T-helper 1 cell treated with Interleukin-12 subunit alpha and Interleukin-12 subunit beta and Interleukin-4 antibody, amounts not matched to agents 30 μg/mL and 1 μg/mL, for 36 hours (primary cell): Measurements from ENCODE around the gene LYZL2.
"Not testable (repeated sequence)": the region's sequence is repeated elsewhere in the genome, so short reads cannot be mapped to it uniquely, and the experiment has no call there.

Experiments used
- H3K27ac Mint-ChIP-seq: one replicate; pipeline ENCODE4 v1.8.0; 2021; ENCODE audit warnings: mild to moderate bottlenecking, mixed read lengths
- H3K27me3 Mint-ChIP-seq: one replicate; pipeline ENCODE4 v1.8.0; 2021; ENCODE audit warnings: low read depth, mixed read lengths
- H3K36me3 Mint-ChIP-seq: one replicate; pipeline ENCODE4 v1.8.0; 2021; ENCODE audit warnings: low read depth, mixed read lengths
- H3K4me1 Mint-ChIP-seq: one replicate; pipeline ENCODE4 v1.8.0; 2021; ENCODE audit warnings: low read depth, mixed read lengths
- H3K4me3 Mint-ChIP-seq: one replicate; pipeline ENCODE4 v1.8.0; 2021; ENCODE audit warnings: mild to moderate bottlenecking, moderate library complexity, mixed read lengths
- H3K9me3 Mint-ChIP-seq: one replicate; pipeline ENCODE4 v1.8.0; 2021; ENCODE audit warnings: mixed read lengths

The LYZL2 gene

DNA sequence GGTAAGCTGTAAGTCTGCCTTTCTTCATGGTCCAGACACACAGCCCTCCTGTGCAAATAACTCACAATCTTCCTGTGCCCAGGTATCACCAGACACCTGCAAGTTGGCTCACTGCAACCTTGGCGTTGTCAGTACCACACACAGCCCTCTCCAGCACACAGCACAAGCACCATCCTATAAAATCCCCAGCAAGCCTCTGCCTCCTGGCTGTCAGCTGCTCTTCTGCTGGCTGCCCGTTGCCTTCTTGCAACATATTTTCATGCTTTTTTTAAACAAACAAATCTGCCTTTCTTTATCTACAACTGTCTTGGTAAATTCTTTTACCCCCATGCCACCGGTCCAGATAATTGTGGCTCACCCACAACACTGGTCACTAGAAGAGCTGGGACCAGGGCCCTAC is 36.8 kb downstream of the LYZL2 start:
- H3K4me3 Mint-ChIP-seq, H3K27ac Mint-ChIP-seq, H3K36me3 Mint-ChIP-seq, H3K4me1 Mint-ChIP-seq, H3K9me3 Mint-ChIP-seq: not testable (repeated sequence)
- H3K27me3 Mint-ChIP-seq: peaks cover 11% of the 10 kb centered on the region

GRCh38 chr10:30591249-30591670 is 38.3 kb downstream of the LYZL2 start:
- no peaks in the 10 kb centered on the region for H3K9me3 Mint-ChIP-seq
- no peaks in the 10 kb centered on the region for H3K36me3 Mint-ChIP-seq
- H3K27me3 Mint-ChIP-seq: peaks cover 18% of the 10 kb centered on the region
- no peak overlapping the region for H3K4me3 Mint-ChIP-seq
- H3K27ac Mint-ChIP-seq: no peak overlapping the region
- peaks cover 6% of the 10 kb centered on the region for H3K4me1 Mint-ChIP-seq

GRCh38 chr10:30589441-30589840 is 40.1 kb downstream of the LYZL2 start:
- H3K4me3 Mint-ChIP-seq: no peak overlapping the region
- peaks cover 6% of the 10 kb centered on the region for H3K4me1 Mint-ChIP-seq
- H3K27me3 Mint-ChIP-seq: peaks cover 17% of the 10 kb centered on the region
- H3K9me3 Mint-ChIP-seq: no peaks in the 10 kb centered on the region
- no peaks in the 10 kb centered on the region for H3K36me3 Mint-ChIP-seq
- H3K27ac Mint-ChIP-seq: no peak overlapping the region

GRCh38 chr10:30587522-30588031 is 42.0 kb downstream of the LYZL2 start:
- H3K36me3 Mint-ChIP-seq: no peaks in the 10 kb centered on the region
- no peak overlapping the region for H3K27ac Mint-ChIP-seq
- H3K9me3 Mint-ChIP-seq: no peaks in the 10 kb centered on the region
- H3K27me3 Mint-ChIP-seq: peaks cover 7% of the 10 kb centered on the region
- no peak overlapping the region for H3K4me3 Mint-ChIP-seq
- H3K4me1 Mint-ChIP-seq: peaks cover 12% of the 10 kb centered on the region

GRCh38 chr10:30586828-30587227 is 42.7 kb downstream of the LYZL2 start:
- Mint-ChIP-seq H3K4me3 (no peak overlapping the region), H3K9me3 (no peaks in the 10 kb centered on the region), H3K36me3 (no peaks in the 10 kb centered on the region), H3K27ac (no peak overlapping the region), H3K27me3 (peaks cover 7% of the 10 kb centered on the region), H3K4me1 (peaks cover 15% of the 10 kb centered on the region)

GRCh38 chr10:30583778-30584415 is 45.7 kb downstream of the LYZL2 start:
- no peaks in the 10 kb centered on the region for H3K9me3 Mint-ChIP-seq
- peaks cover 23% of the 10 kb centered on the region for H3K27me3 Mint-ChIP-seq
- peak overlapping the region; percentile 71 for H3K4me3 Mint-ChIP-seq
- peaks cover 12% of the 10 kb centered on the region for H3K4me1 Mint-ChIP-seq
- no peak overlapping the region for H3K27ac Mint-ChIP-seq
- no peaks in the 10 kb centered on the region for H3K36me3 Mint-ChIP-seq

GRCh38 chr10:30581779-30582380 is 47.7 kb downstream of the LYZL2 start:
- Mint-ChIP-seq H3K9me3 (no peaks in the 10 kb centered on the region), H3K27ac (no peak overlapping the region), H3K4me3 (no peak overlapping the region), H3K27me3 (peaks cover 18% of the 10 kb centered on the region), H3K4me1 (peaks cover 9% of the 10 kb centered on the region), H3K36me3 (no peaks in the 10 kb centered on the region)

- no peak overlapping the region for H3K4me3 Mint-ChIP-seq
- H3K36me3 Mint-ChIP-seq: no peaks in the 10 kb centered on the region
Observed at GRCh38 chr10:30580676-30581075, 48.9 kb downstream of the LYZL2 start.

DNA sequence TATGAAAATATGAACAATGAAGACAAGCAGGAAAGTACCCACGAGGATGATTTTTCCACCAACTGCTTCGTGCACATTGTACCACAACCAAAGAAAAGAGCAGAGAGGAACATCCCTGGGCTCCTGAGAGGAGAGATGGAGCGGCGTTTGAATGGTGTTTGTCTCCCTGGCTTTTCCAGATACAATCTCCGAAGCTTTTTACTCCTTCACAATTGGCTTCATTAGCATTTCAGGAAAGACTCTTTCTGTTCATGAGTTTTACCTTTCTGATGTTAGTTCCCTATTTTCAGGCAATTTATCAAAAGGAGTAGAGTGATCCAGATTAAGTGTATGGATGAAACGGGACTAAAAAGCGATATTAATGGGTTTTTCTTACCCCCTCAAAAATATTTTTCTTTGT is 49.3 kb downstream of the LYZL2 start:
- Mint-ChIP-seq H3K9me3 (no peaks in the 10 kb centered on the region), H3K27ac (no peak overlapping the region), H3K4me3 (no peak overlapping the region), H3K4me1 (peaks cover 9% of the 10 kb centered on the region), H3K36me3 (no peaks in the 10 kb centered on the region), H3K27me3 (peaks cover 20% of the 10 kb centered on the region)

More at GRCh38 chr10:30580676-30581075, 48.9 kb downstream of the LYZL2 start:
- Mint-ChIP-seq H3K27me3 (peaks cover 20% of the 10 kb centered on the region), H3K4me1 (peaks cover 9% of the 10 kb centered on the region), H3K27ac (no peak overlapping the region), H3K9me3 (no peaks in the 10 kb centered on the region)

DNA sequence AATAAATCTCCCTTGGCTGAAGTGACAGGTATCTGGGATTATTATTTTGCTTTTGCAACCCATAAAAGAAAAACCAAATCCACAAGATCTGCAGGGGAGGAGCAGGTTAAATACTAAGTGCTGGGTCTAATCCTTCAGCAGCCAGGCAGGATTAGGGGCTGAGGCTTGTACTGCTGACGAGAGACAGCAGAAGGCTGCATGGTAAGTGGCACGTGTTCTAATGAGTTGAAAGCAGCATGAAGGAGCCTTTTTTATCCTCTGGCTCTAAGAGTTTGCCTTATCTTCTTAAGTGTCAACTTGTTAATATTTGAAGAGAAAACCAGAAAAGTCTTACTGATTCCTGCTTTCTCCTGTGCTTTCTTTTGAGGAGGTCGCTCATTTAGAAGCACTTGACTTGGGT is 50.0 kb downstream of the LYZL2 start:
- Mint-ChIP-seq H3K27me3 (peaks cover 20% of the 10 kb centered on the region), H3K36me3 (no peaks in the 10 kb centered on the region), H3K27ac (no peak overlapping the region), H3K9me3 (no peaks in the 10 kb centered on the region), H3K4me3 (no peak overlapping the region), H3K4me1 (peaks cover 9% of the 10 kb centered on the region)

DNA sequence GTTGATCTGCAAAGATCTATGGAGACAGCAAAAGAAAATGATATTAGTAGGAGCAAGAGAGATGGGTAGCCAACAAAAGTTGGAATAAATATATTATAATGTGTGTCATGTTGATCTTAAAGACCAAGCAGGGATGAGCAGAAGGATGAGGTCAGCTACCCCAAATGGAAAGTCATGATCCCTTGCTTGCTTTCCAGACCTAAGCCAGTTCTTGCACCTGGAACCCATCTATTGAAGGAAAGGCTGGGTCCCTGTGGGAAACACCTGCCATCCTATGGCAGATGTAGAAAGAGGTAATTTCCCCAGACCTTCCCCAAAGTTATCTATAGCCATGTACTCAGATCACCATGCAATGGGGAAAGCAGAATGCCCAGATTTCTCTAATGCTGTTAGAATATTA is 52.5 kb downstream of the LYZL2 start:
- no peak overlapping the region for H3K27ac Mint-ChIP-seq
- H3K27me3 Mint-ChIP-seq: peaks cover 30% of the 10 kb centered on the region
- no peak overlapping the region for H3K4me3 Mint-ChIP-seq
- no peaks in the 10 kb centered on the region for H3K36me3 Mint-ChIP-seq
- no peaks in the 10 kb centered on the region for H3K9me3 Mint-ChIP-seq
- H3K4me1 Mint-ChIP-seq: peaks cover 2% of the 10 kb centered on the region

- Mint-ChIP-seq H3K27ac (no peak overlapping the region), H3K27me3 (peaks cover 30% of the 10 kb centered on the region), H3K4me1 (no peaks in the 10 kb centered on the region), H3K4me3 (no peak overlapping the region), H3K36me3 (no peaks in the 10 kb centered on the region), H3K9me3 (no peaks in the 10 kb centered on the region)
Observed at GRCh38 chr10:30576641-30577040, 52.9 kb downstream of the LYZL2 start.

- no peaks in the 10 kb centered on the region for H3K9me3 Mint-ChIP-seq
- H3K4me1 Mint-ChIP-seq: no peaks in the 10 kb centered on the region
- peaks cover 33% of the 10 kb centered on the region for H3K27me3 Mint-ChIP-seq
- no peak overlapping the region for H3K4me3 Mint-ChIP-seq
- no peaks in the 10 kb centered on the region for H3K36me3 Mint-ChIP-seq
- no peak overlapping the region for H3K27ac Mint-ChIP-seq
Observed at GRCh38 chr10:30574432-30574796, 55.1 kb downstream of the LYZL2 start.

GRCh38 chr10:30573721-30574431 is 55.7 kb downstream of the LYZL2 start:
- H3K27ac Mint-ChIP-seq: no peak overlapping the region
- H3K4me1 Mint-ChIP-seq: no peaks in the 10 kb centered on the region
- H3K4me3 Mint-ChIP-seq: no peak overlapping the region
- H3K27me3 Mint-ChIP-seq: peaks cover 32% of the 10 kb centered on the region
- no peaks in the 10 kb centered on the region for H3K9me3 Mint-ChIP-seq
- no peaks in the 10 kb centered on the region for H3K36me3 Mint-ChIP-seq

GRCh38 chr10:30565449-30565848 is 64.1 kb downstream of the LYZL2 start:
- Mint-ChIP-seq H3K27ac (no peak overlapping the region), H3K27me3 (peaks cover 29% of the 10 kb centered on the region), H3K4me3 (no peak overlapping the region), H3K36me3 (no peaks in the 10 kb centered on the region), H3K4me1 (peaks cover 5% of the 10 kb centered on the region), H3K9me3 (no peaks in the 10 kb centered on the region)
